ENCODE data around the gene FGF1. TPM values are rescaled to one million over a fixed set of nuclear protein-coding genes. Genes with fewer than 3 reads are reported as not detected.

FGF1 gene
- total RNA-seq, 3 donors from 2014 or later, result not detected

DNA sequence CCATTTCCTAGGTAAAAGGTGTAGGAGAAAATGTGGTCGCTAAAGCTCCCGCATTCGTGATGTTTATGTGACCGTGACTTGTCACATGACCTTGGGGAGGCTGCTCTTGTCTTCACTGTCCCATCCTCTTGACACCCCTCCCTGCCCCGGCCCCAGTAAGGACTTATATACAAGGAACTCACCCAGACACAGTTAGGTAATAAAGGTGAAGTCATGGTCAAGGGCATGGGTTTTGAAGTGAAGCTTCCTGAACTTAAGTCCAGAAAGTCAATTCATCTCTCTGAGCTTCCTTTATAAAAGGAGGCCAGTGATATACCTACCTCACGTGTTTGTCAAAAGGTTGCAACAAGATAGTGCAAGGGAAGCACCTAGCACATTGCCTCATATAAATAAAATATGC is 17.6 kb downstream of the FGF1 start:
- Mint-ChIP-seq H3K4me3 (no peak overlapping the region), H3K27me3 (ENCODE audit: low read depth) (peaks cover 9% of the 10 kb centered on the region), H3K36me3 (ENCODE audit: insufficient read depth) (no peaks in the 10 kb centered on the region), H3K9me3 (no peaks in the 10 kb centered on the region), H3K4me1 (ENCODE audit: low read depth) (no peaks in the 10 kb centered on the region)
- no peak for ATAC-seq
- DNase-seq, result no peak

DNA sequence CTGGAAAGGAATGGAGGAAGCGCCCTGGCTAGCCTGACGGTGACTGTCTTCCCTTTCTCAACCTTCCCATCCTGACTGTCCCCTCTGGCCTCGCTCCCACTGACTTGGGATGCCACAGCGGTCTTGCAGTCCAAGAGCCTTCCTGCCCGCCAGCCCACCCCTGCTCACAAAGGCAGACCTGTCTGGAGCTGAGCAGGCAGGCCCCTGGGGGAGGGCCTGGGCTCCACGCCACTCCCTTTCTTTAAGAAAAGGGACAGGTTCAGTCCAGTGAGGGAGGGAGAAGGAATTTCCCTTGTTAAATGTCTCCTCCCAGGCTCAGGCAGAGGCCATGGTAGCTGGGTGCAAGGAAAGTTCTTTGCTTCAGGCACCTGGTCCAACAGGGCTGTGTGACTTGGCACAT is 18.1 kb downstream of the FGF1 start:
- Mint-ChIP-seq H3K4me3 (no peak overlapping the region), H3K9me3 (no peaks in the 10 kb centered on the region), H3K27me3 (ENCODE audit: low read depth) (peaks cover 9% of the 10 kb centered on the region), H3K4me1 (ENCODE audit: low read depth) (no peaks in the 10 kb centered on the region), H3K36me3 (ENCODE audit: insufficient read depth) (no peaks in the 10 kb centered on the region)
- DNase-seq (no peak), ATAC-seq (no peak)

DNA sequence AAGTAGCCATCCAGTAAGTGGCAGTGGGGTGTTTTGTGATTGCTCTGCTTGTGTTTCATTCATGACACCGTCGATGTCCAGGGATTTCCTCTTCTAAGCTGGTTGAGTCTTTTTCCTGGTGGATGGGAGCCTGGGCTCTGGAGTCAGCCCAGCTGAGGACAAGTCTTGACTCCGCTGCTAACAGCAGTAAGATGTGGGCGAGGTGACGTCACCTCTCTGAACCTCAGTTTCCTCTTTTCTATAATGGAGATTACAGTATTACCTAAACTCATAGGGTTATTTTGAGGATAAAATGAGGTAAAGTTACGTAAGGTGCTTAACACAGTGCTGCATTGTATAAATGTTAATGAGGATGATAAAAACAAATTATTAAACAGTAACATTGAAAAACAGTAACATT is 21.3 kb downstream of the FGF1 start:
- DNase-seq (no peak), ATAC-seq (no peak)
- H3K4me1 Mint-ChIP-seq (ENCODE audit: low read depth), result no peaks in the 10 kb centered on the region
- peaks cover 9% of the 10 kb centered on the region for H3K27me3 Mint-ChIP-seq (ENCODE audit: low read depth)
- no peaks in the 10 kb centered on the region for H3K9me3 Mint-ChIP-seq
- H3K36me3 Mint-ChIP-seq (ENCODE audit: insufficient read depth), result no peaks in the 10 kb centered on the region
- H3K4me3 Mint-ChIP-seq, result no peak overlapping the region

DNA sequence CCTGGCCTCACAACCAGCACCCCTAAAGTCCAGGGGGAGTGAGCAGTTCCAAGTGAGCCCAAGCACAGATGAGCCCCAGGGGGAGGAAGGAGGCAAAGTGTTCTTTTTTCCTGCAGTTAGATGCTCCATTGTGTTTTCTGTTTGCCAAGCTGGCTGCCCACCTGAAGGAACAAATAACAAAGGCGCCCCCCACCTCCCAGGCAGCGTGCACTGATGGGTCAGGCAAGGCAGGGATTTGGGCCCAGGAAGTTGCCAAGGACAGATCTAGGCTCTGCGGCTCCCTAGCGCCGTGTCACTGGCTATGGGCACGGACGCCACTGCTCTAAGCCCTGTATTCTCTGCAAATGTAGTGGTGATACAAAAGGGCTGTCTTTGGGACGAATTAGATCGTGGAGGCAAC is 21.8 kb downstream of the FGF1 start:
- Mint-ChIP-seq H3K36me3 (ENCODE audit: insufficient read depth) (no peaks in the 10 kb centered on the region), H3K4me1 (ENCODE audit: low read depth) (no peaks in the 10 kb centered on the region), H3K9me3 (no peaks in the 10 kb centered on the region), H3K27me3 (ENCODE audit: low read depth) (peaks cover 9% of the 10 kb centered on the region), H3K4me3 (no peak overlapping the region)
- ATAC-seq, result no peak
- no peak for DNase-seq

DNA sequence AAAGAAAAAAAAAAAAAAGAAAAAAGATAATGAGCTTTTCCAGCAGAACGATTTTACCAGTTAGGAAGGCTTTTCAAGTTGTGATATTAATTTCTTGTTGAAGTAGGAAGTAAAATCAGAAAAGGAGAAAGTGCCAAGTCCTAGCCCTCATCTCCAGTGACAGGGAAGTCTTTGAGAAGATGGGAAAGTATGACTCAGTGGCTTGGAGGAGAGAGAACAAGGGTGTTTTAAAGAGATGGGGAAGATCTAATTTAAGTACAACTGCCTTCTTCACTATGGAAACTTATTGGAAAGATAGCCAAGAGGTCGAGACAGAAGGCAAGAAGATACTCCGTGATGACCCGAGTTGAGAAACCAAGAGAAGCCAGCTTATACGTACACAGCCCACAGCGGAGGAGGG is 22.6 kb downstream of the FGF1 start:
- H3K4me1 Mint-ChIP-seq (ENCODE audit: low read depth), result no peaks in the 10 kb centered on the region
- H3K36me3 Mint-ChIP-seq (ENCODE audit: insufficient read depth), result no peaks in the 10 kb centered on the region
- peaks cover 9% of the 10 kb centered on the region for H3K27me3 Mint-ChIP-seq (ENCODE audit: low read depth)
- DNase-seq (no peak), ATAC-seq (no peak)
- no peaks in the 10 kb centered on the region for H3K9me3 Mint-ChIP-seq
- no peak overlapping the region for H3K4me3 Mint-ChIP-seq

DNA sequence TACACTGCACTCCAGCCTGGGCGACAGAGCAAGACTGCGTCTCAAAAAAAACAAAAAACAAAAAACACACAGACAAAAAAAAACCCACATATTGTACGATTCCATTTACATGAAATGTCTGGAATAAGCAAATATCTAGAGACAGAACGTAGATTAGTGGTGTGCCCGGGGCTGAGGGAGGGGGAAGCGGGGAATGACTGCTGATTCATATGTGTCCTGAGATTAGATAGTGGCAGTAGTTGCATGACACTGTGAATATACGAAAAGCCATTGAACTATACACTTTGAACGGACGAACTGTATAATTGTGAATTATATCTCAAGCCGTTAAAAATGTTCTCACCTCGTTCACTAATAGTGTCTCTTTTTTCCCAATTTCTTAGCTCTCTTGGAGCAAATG is 23.9 kb downstream of the FGF1 start:
- Mint-ChIP-seq H3K27me3 (ENCODE audit: low read depth) (peaks cover 9% of the 10 kb centered on the region), H3K4me1 (ENCODE audit: low read depth) (no peaks in the 10 kb centered on the region), H3K36me3 (ENCODE audit: insufficient read depth) (no peaks in the 10 kb centered on the region), H3K9me3 (no peaks in the 10 kb centered on the region), H3K4me3 (no peak overlapping the region)
- DNase-seq (no peak), ATAC-seq (no peak)

DNA sequence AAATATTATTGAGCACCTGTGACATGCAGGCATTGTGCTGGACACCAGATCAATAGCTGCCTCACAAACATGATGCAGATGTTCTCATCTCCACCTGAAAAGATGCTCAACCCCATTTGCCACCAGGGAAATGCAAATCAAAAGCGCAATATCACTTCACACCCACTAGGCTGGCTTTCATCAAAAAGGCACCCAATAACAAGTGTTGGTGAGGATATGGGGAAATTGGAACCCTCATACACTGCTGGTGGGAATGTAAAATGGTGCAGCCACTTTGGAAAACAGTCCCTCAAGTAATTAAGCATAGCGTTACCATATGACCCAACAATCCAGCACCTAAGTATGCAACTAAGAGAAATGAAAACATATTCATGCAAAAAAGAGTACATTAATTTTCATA is 24.7 kb downstream of the FGF1 start:
- no peak for ATAC-seq
- Mint-ChIP-seq H3K9me3 (no peaks in the 10 kb centered on the region), H3K36me3 (ENCODE audit: insufficient read depth) (no peaks in the 10 kb centered on the region), H3K4me1 (ENCODE audit: low read depth) (no peaks in the 10 kb centered on the region), H3K27me3 (ENCODE audit: low read depth) (peaks cover 9% of the 10 kb centered on the region), H3K4me3 (no peak overlapping the region)
- DNase-seq, result no peak

DNA sequence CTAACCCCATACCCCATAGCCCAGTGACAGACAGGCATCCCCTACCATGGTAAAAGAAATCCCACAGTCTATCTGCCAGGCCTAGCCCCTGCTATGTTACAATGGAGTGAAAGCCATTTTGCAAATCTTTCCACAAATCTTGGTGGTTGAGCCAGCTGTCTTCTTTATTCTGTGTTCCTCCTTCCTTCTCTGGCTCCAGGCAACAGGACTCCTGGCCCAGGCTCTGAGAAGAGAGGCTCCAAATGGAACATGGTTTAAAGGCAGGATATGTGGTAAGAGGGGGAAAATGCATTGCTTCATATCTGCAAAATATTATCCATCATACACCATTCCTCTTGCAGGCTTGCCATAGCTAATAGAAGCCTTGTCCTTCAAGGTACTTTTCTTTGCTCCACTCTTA is 25.2 kb downstream of the FGF1 start:
- H3K36me3 Mint-ChIP-seq (ENCODE audit: insufficient read depth), result no peaks in the 10 kb centered on the region
- no peaks in the 10 kb centered on the region for H3K9me3 Mint-ChIP-seq
- peaks cover 9% of the 10 kb centered on the region for H3K27me3 Mint-ChIP-seq (ENCODE audit: low read depth)
- DNase-seq, result no peak
- no peak for ATAC-seq
- H3K4me1 Mint-ChIP-seq (ENCODE audit: low read depth), result peaks cover 2% of the 10 kb centered on the region
- no peak overlapping the region for H3K4me3 Mint-ChIP-seq

DNA sequence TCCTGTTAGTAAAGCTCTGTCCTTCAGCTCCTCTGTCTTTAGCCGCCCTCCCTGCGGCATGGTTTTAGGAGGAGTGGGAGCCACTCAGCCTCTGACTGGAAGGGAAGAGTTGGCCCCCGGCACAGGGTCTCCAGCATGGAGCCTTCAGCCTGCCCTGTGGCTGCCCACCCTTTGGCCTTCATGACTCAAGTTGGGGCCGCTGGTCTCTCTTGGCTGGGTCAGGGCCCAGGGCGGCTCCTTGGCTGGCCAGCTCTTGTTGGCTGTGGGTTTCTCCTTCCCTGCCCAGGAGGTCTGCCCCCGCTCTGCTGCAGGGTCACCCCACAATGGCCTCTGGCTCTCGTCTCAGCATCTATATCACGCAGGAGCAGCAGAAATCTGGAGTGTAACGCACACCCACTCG is 25.7 kb downstream of the FGF1 start:
- ATAC-seq, result no peak
- Mint-ChIP-seq H3K36me3 (ENCODE audit: insufficient read depth) (no peaks in the 10 kb centered on the region), H3K27me3 (ENCODE audit: low read depth) (peaks cover 10% of the 10 kb centered on the region), H3K4me3 (no peak overlapping the region), H3K4me1 (ENCODE audit: low read depth) (peaks cover 5% of the 10 kb centered on the region), H3K9me3 (no peaks in the 10 kb centered on the region)
- no peak for DNase-seq

DNA sequence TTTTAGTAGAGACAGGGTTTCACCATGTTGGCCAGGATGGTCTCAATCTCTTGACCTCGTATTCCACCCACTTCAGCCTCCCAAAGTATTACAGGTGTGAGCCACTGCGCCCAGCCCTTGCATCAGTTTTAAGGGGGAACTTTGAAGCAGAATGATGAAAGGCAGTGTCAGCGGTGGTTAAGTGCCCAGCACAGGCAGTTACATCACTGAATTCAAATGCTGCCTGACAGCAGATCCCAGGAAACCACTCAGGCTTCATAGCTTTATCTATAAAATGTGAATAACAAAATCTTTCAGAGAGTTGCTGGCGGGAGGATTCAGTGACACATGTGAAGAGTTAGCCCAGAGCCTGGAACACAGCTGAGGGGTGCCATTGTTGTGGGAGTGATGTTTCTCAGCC is 26.5 kb downstream of the FGF1 start:
- peaks cover 5% of the 10 kb centered on the region for H3K4me1 Mint-ChIP-seq (ENCODE audit: low read depth)
- no peak overlapping the region for H3K4me3 Mint-ChIP-seq
- peaks cover 10% of the 10 kb centered on the region for H3K27me3 Mint-ChIP-seq (ENCODE audit: low read depth)
- ATAC-seq (no peak), DNase-seq (no peak)
- H3K36me3 Mint-ChIP-seq (ENCODE audit: insufficient read depth), result no peaks in the 10 kb centered on the region
- no peaks in the 10 kb centered on the region for H3K9me3 Mint-ChIP-seq

DNA sequence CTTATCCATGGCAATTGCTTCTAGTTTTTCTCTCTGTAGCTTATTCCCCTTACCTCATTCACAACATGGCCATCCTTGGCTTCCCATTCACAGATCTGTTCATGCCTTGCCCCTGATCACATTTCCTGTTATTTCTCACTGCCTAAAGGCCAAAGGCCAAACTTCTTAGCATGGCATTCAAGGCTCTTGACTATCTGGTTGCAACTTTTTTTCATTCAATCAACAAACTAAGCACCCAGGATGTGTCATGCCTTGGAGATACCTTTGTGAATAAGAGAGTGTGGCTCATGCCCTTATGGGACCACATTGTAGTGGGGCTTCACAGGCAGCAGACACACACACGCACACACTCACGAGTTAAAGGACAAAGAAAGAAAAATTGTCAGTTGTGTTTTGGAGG is 27.6 kb downstream of the FGF1 start:
- no peaks in the 10 kb centered on the region for H3K9me3 Mint-ChIP-seq
- ATAC-seq, result no peak
- DNase-seq, result no peak

DNA sequence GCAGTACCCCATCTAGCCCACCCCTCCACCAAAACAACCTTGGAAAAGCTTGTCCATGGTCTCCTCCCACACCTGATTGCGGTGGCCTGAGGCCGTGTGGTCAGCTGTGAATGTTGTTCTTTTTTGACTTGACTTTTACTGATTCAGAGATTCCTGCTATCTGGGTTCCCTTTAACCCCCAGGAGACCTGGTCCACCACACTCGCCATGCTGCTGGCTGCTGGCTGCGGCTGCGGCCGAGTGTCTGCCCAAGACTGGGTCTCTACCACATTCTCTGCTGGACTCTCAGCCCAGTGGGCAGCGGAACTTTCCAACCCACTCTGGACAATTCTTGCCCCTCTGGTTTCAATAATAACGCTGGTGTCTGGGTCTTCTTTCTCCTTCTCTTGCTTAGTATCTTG is 28.4 kb downstream of the FGF1 start:
- DNase-seq (no peak), ATAC-seq (no peak)
- Mint-ChIP-seq H3K9me3 (no peaks in the 10 kb centered on the region), H3K4me1 (ENCODE audit: low read depth) (peaks cover 5% of the 10 kb centered on the region), H3K36me3 (ENCODE audit: insufficient read depth) (no peaks in the 10 kb centered on the region), H3K27me3 (ENCODE audit: low read depth) (peaks cover 12% of the 10 kb centered on the region), H3K4me3 (no peak overlapping the region)

More for the DNA sequence above, 27.6 kb downstream of the FGF1 start:
- peaks cover 5% of the 10 kb centered on the region for H3K4me1 Mint-ChIP-seq (ENCODE audit: low read depth)
- no peak overlapping the region for H3K4me3 Mint-ChIP-seq
- no peaks in the 10 kb centered on the region for H3K36me3 Mint-ChIP-seq (ENCODE audit: insufficient read depth)
- H3K27me3 Mint-ChIP-seq (ENCODE audit: low read depth), result peaks cover 12% of the 10 kb centered on the region

DNA sequence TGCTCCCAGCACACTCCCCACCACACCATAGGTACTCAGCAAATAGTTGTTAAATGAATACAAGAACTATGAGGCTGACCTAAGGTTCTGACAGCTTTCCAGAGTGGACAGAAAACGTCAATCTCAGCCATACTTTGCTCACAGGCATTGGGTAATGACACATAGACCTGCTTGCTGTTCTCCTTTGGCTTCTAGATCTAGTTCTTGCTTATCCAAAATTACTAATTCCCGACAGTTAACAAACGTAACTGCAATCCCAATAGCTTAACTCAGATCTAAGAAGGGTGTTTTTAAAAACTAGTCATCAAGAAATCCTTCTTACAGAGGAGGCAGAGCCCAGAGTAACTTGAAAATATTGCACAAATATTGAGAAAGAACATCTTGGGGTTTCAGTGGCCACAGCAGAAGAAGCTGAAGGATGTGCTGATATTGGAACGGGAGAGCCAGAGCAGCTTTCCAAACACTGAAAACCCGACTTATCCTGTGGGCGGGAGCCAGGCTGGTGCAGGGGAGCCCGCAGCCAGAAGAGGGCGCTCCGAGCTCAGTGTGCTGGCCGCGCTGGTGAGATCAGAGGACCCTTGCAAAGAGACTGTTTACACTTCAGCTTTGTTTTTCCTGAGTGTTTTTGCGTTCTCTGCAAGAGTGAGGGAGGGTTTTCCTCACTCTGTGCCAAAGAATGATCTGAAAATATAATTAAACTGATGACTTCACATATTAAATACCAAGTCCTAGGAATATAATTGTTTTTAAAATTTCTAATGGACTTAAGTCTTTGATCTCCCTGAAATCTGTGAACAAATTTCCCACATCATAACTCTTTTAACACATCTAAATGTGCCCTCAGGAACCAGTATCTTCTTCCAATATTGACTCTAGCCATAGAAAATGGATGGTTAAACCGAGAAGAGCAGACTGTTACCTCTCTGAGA is 30.3 kb downstream of the FGF1 start:
- Mint-ChIP-seq H3K9me3 (no peaks in the 10 kb centered on the region), H3K4me1 (ENCODE audit: low read depth) (peaks cover 5% of the 10 kb centered on the region), H3K27me3 (ENCODE audit: low read depth) (peaks cover 16% of the 10 kb centered on the region), H3K4me3 (no peak overlapping the region), H3K36me3 (ENCODE audit: insufficient read depth) (no peaks in the 10 kb centered on the region)
- ATAC-seq (peak; percentile 89 to 92), DNase-seq (peak; percentile 68)

DNA sequence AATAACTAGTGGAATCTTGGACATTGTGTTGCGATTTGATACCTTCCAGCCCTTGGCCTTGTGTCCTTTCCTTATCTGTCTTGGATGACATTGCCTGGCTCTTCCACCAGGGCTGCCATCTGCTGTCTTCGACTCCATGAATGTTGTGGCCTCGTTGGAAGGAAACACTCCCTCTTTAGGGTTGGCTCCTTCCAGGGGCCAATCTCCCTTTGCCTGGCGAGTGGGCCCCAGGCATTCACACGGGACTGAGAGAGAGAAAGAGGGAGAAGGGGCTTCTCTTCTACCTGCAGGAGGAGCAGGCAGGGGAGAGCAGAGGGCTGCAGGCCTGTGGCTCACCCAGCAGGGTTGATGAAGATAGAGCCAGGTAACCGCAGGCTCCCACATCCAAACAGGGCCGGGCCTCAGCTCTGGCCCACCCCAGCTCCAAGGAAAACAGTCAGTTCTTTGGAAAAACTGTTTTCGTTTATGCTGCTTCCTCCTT is 31.3 kb downstream of the FGF1 start:
- H3K36me3 Mint-ChIP-seq (ENCODE audit: insufficient read depth), result no peaks in the 10 kb centered on the region
- no peak overlapping the region for H3K4me3 Mint-ChIP-seq
- ATAC-seq (no peak), DNase-seq (no peak)
- H3K9me3 Mint-ChIP-seq, result no peaks in the 10 kb centered on the region
- peaks cover 5% of the 10 kb centered on the region for H3K4me1 Mint-ChIP-seq (ENCODE audit: low read depth)
- H3K27me3 Mint-ChIP-seq (ENCODE audit: low read depth), result peaks cover 16% of the 10 kb centered on the region

DNA sequence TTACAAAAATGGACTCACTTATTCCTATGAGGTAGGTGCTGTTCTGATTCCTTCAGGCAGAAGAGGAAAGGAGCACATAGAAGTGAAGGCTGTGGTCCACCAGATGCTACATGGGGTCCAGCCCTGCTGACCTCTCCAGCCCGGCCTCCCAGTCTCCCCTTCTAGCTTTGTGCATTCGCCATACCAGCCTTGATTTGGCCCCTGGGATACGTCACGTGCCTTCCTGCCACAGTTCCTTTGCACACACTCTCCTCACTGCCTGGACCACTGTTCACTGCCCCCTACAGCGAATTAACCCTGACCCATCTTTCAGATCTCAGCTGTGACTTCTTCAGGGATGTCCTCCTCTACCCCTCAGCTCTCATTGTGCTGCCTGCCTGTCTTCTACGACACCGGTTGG is 32.6 kb downstream of the FGF1 start:
- DNase-seq, result no peak
- no peaks in the 10 kb centered on the region for H3K9me3 Mint-ChIP-seq
- H3K4me3 Mint-ChIP-seq, result no peak overlapping the region
- H3K4me1 Mint-ChIP-seq (ENCODE audit: low read depth), result peaks cover 5% of the 10 kb centered on the region
- ATAC-seq, result no peak
- H3K27me3 Mint-ChIP-seq (ENCODE audit: low read depth), result peaks cover 16% of the 10 kb centered on the region
- H3K36me3 Mint-ChIP-seq (ENCODE audit: insufficient read depth), result no peaks in the 10 kb centered on the region

Data from activated T-cell treated with anti-CD3 and anti-CD28 coated beads, Interleukin-2, amount 50 U/mL, for 4 hours (primary cell).